ENCODE data around the gene ECHS1. TPM values are rescaled to one million over a fixed set of nuclear protein-coding genes. Genes with fewer than 3 reads are reported as not detected.

Gene ECHS1
- total and polyA plus RNA-seq, 2 donors (not counting 3 experiments of a cell fraction or from before 2014, with no cell fraction given) = 46.2 to 108 TPM

DNA sequence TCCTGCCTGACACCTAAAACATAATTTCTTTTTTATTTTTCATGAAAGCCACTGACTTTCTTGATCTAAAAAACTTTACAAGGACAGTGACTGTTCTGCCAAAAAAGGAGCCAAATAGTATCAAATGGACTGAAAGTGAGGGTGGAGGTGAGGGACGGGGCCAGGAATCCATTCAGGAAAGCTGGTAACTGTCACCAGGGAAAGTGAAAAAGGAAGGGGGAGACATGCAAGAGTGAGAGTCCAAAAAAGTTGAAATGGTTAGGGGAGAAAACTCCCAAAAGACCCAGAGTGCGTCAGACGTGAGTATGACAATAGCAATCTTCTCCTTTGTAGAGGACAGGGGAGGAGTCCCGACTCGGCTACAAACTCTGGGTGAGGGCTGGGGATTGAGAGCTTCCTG lies 28.9 kb downstream of the ECHS1 start:
- BruUV-seq (replicated peaks) = no TSS peak
- H4K20me1 ChIP-seq (replicated peaks; ENCODE audit: control insufficient read depth, extremely low read depth, insufficient read depth, low read length) = no peaks in the 10 kb centered on the region

More for the DNA sequence above, 28.9 kb downstream of the ECHS1 start:
- Histone ChIP-seq H3K4me1 (ENCODE audit: control insufficient read depth, extremely low read depth, insufficient read depth, low read length) (no peaks in the 10 kb centered on the region), H3K9me3 (replicated peaks; ENCODE audit: control insufficient read depth, insufficient read depth, low read length) (no peaks in the 10 kb centered on the region), H3K36me3 (ENCODE audit: control insufficient read depth in 2 of 2, extremely low read depth in 1 of 2, insufficient read depth in 2 of 2, low read length in 2 of 2) (no peaks in the 10 kb centered on the region), H3K79me2 (ENCODE audit: control insufficient read depth, insufficient read depth, low read length) (no peaks in the 10 kb centered on the region), H2AFZ (ENCODE audit: low read depth, low read length) (no peak overlapping the region), H3K27ac (ENCODE audit: insufficient read depth, low read depth, low read length) (no peak overlapping the region), H3K9ac (replicated peaks; ENCODE audit: extremely low read depth, insufficient read depth, low read length) (no peak overlapping the region), H3K27me3 (ENCODE audit: control insufficient read depth in 2 of 2, insufficient read depth in 2 of 2, low read length in 2 of 2) (no peaks in the 10 kb centered on the region), H3K4me3 (replicated peaks in 1 of 3; ENCODE audit: insufficient read depth in 1 of 3, low read depth in 1 of 3, low read length in 3 of 3) (no peak overlapping the region), H3K4me2 (ENCODE audit: insufficient read depth, low read length) (no peak overlapping the region), H3K9me1 (replicated peaks; ENCODE audit: control insufficient read depth, extremely low read depth, insufficient read depth, low read length) (no peaks in the 10 kb centered on the region)
- intact Hi-C loops (cut with micrococcal nuclease) = no loop called here
- POLR2A ChIA-PET = no interaction called here
- dilution Hi-C loops (cut with MboI; ENCODE audit: extremely low pct_ligation_motif_present, low sequenced_read_pairs) = no loop called here
- DNase-seq (ENCODE audit: low read depth, low spot score) (no peak), FAIRE-seq (no peak)
- TF ChIP-seq, protein P1, sequence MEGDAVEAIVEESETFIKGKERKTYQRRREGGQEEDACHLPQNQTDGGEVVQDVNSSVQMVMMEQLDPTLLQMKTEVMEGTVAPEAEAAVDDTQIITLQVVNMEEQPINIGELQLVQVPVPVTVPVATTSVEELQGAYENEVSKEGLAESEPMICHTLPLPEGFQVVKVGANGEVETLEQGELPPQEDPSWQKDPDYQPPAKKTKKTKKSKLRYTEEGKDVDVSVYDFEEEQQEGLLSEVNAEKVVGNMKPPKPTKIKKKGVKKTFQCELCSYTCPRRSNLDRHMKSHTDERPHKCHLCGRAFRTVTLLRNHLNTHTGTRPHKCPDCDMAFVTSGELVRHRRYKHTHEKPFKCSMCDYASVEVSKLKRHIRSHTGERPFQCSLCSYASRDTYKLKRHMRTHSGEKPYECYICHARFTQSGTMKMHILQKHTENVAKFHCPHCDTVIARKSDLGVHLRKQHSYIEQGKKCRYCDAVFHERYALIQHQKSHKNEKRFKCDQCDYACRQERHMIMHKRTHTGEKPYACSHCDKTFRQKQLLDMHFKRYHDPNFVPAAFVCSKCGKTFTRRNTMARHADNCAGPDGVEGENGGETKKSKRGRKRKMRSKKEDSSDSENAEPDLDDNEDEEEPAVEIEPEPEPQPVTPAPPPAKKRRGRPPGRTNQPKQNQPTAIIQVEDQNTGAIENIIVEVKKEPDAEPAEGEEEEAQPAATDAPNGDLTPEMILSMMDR (IDR thresholded peaks at IDR 0.05; ENCODE audit: extremely low read depth in 1 of 2, insufficient read depth in 1 of 2, low read depth in 1 of 2, low read length in 2 of 2) = no peak
- TF ChIP-seq, protein P2, sequence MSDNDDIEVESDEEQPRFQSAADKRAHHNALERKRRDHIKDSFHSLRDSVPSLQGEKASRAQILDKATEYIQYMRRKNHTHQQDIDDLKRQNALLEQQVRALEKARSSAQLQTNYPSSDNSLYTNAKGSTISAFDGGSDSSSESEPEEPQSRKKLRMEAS (IDR thresholded peaks at IDR 0.05; ENCODE audit: insufficient read depth, insufficient read length) = no peak
- TF ChIP-seq POLR2A (IDR thresholded peaks at IDR 0.05; ENCODE audit: low read depth, low read length) (no peak), GATA2 (IDR thresholded peaks at IDR 0.05; ENCODE audit: insufficient read depth, insufficient read length, low read depth, low read length) (no peak), EZH2 (IDR thresholded peaks at IDR 0.05; ENCODE audit: borderline replicate concordance, low read depth, low read length, severe bottlenecking) (no peak), MYC (IDR thresholded peaks at IDR 0.05; ENCODE audit: low read depth, low read length) (no peak), FOS (IDR thresholded peaks at IDR 0.05; ENCODE audit: borderline replicate concordance, insufficient read depth, low read length) (no peak), POLR2AphosphoS5 (IDR thresholded peaks at IDR 0.05; ENCODE audit: insufficient read depth, low read depth, low read length) (no peak), JUN (IDR thresholded peaks at IDR 0.05; ENCODE audit: borderline replicate concordance, insufficient read depth, insufficient read length, low read depth) (no peak)
- CTCF ChIA-PET = interaction anchor here (1.3 kb wide), 1 partner anchor 9 kb away, joined by 5 read pairs; no protein-coding TSS in a partner anchor

All from endothelial cell of umbilical vein (primary cell).